Mesendoderm (in vitro differentiated cells): Measurements from ENCODE around the gene TPO.
"Not testable (repeated sequence)": the region's sequence is repeated elsewhere in the genome, so short reads cannot be mapped to it uniquely, and the experiment has no call there.

ENCODE experiments used
- DNase-seq: peaks from one replicate; pipeline ENCODE4 v3.0.0; 2013
- H2AK5ac ChIP-seq: 2 replicates; pipeline ENCODE4 v1.6.1; 2013; ENCODE audit warnings: low read length, inconsistent platforms
- H2BK120ac ChIP-seq: 2 replicates; pipeline ENCODE4 v1.6.1; 2013; ENCODE audit warnings: low read depth, mild to moderate bottlenecking, low read length, moderate library complexity, mixed read lengths
- H2BK15ac ChIP-seq: replicated peaks from 2 replicates; pipeline ENCODE4 v1.6.1; 2013; ENCODE audit warnings: low read depth, mild to moderate bottlenecking, moderate library complexity
- H2BK5ac ChIP-seq: 2 replicates; pipeline ENCODE4 v1.6.1; 2013; ENCODE audit warnings: low read length, inconsistent platforms
- H3K18ac ChIP-seq: 2 replicates; pipeline ENCODE4 v1.6.1; 2013; ENCODE audit warnings: mild to moderate bottlenecking, low read length, mixed read lengths
- H3K23ac ChIP-seq: one replicate; pipeline ENCODE4 v1.6.1; 2013; ENCODE audit warnings: low read length
- H3K27ac ChIP-seq: 2 replicates; pipeline ENCODE4 v1.5.1; 2013; ENCODE audit warnings: low read depth, mild to moderate bottlenecking, inconsistent platforms, low read length, moderate library complexity
- H3K27me3 ChIP-seq: 2 replicates; pipeline ENCODE4 v1.6.1; 2013; ENCODE audit warnings: low read length, control low read depth, mild to moderate bottlenecking, inconsistent platforms; ENCODE audit not compliant: insufficient read depth, poor library complexity
- H3K36me3 ChIP-seq: 2 replicates; pipeline ENCODE4 v1.6.1; 2013; ENCODE audit warnings: low read length, inconsistent platforms; ENCODE audit not compliant: control insufficient read depth, insufficient read depth
- H3K4ac ChIP-seq: one replicate; pipeline ENCODE4 v1.6.1; 2013; ENCODE audit warnings: low read depth, mild to moderate bottlenecking, low read length, moderate library complexity
- H3K4me1 ChIP-seq: 2 replicates; pipeline ENCODE4 v1.6.1; 2013; ENCODE audit warnings: low read depth, low read length, inconsistent platforms; ENCODE audit not compliant: control insufficient read depth
- H3K4me2 ChIP-seq: 2 replicates; pipeline ENCODE4 v1.6.1; 2013; ENCODE audit warnings: low read length
- H3K4me3 ChIP-seq: 2 replicates; pipeline ENCODE4 v1.5.1; 2013; ENCODE audit warnings: mild to moderate bottlenecking, low read length
- H3K56ac ChIP-seq: one replicate; pipeline ENCODE4 v1.6.1; 2013; ENCODE audit warnings: low read length
- H3K79me1 ChIP-seq: 2 replicates; pipeline ENCODE4 v1.6.1; 2013; ENCODE audit warnings: low read length, inconsistent platforms
- H3K79me2 ChIP-seq: 2 replicates; pipeline ENCODE4 v1.6.1; 2013; ENCODE audit warnings: mild to moderate bottlenecking, low read length; ENCODE audit not compliant: control insufficient read depth, insufficient read depth
- H3K9ac ChIP-seq: 2 replicates; pipeline ENCODE4 v1.6.1; 2013; ENCODE audit warnings: low read length, inconsistent platforms
- H4K5ac ChIP-seq: one replicate; pipeline ENCODE4 v1.6.1; 2013; ENCODE audit warnings: low read length
- H4K8ac ChIP-seq: one replicate; pipeline ENCODE4 v1.6.1; 2013; ENCODE audit warnings: low read depth, mild to moderate bottlenecking, control low read depth, low read length, moderate library complexity
- WGBS: extraction: QIAGEN DNeasy Blood & Tissue Kit; methylation state at CpG from one replicate; pipeline ENCODE4 v1.1.7; 2013; ENCODE audit warnings: low lambda C conversion rate, missing lambda C conversion rate; ENCODE audit not compliant: insufficient coverage; ENCODE audit errors: extremely low coverage; 5-methylcytosine and 5-hydroxymethylcytosine counted together

The TPO gene

DNA sequence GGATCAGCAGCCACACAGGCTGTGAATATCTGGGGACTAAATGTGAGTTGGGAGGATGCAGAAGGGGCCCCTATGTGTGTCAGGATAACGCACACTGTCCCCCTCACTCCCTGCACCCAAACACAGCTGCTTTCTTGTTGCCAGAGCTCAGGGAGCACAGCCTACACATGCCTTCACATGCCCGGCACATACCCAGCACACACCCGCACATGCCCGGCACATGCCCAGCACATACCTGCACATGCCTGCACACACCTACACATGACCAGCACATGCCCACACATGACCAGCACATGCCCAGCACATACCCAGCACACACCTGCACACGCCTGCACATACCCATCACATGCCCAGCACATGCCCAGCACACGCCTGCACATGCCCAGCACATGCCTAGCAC is 75.6 kb downstream of the TPO start:
- no peak for DNase-seq

GRCh38 chr2:1489486-1489885 is 76.2 kb downstream of the TPO start:
- Histone ChIP-seq H3K4me1 (no peaks in the 10 kb centered on the region), H2BK120ac (no peak overlapping the region), H3K27ac (no peak overlapping the region), H4K8ac (no peak overlapping the region), H3K4me3 (no peak overlapping the region), H4K5ac (no peak overlapping the region), H3K9ac (no peak overlapping the region), H3K4me2 (no peak overlapping the region), H2AK5ac (no peak overlapping the region), H2BK15ac (no peak overlapping the region), H3K79me2 (no peaks in the 10 kb centered on the region), H3K56ac (no peak overlapping the region), H3K18ac (no peak overlapping the region), H3K79me1 (no peaks in the 10 kb centered on the region), H3K36me3 (no peaks in the 10 kb centered on the region), H3K23ac (no peak overlapping the region), H3K4ac (no peak overlapping the region), H2BK5ac (no peak overlapping the region), H3K27me3 (no peaks in the 10 kb centered on the region)
- WGBS: no CpG with 5 or more reads among the region's 9 CpGs
- DNase-seq: no peak

More for the DNA sequence above, 75.6 kb downstream of the TPO start:
- no peak overlapping the region for H3K27ac ChIP-seq
- no CpG with 5 or more reads among the region's 6 CpGs for WGBS
- H2BK5ac ChIP-seq: no peak overlapping the region
- H3K18ac ChIP-seq: no peak overlapping the region
- no peak overlapping the region for H2BK120ac ChIP-seq
- H3K9ac ChIP-seq: no peak overlapping the region
- no peak overlapping the region for H2BK15ac ChIP-seq
- no peak overlapping the region for H3K4me2 ChIP-seq
- no peak overlapping the region for H3K56ac ChIP-seq
- no peak overlapping the region for H4K5ac ChIP-seq
- H3K4me1 ChIP-seq: no peaks in the 10 kb centered on the region
- H3K4ac ChIP-seq: no peak overlapping the region
- H3K36me3 ChIP-seq: no peaks in the 10 kb centered on the region
- H4K8ac ChIP-seq: no peak overlapping the region
- no peaks in the 10 kb centered on the region for H3K27me3 ChIP-seq
- no peak overlapping the region for H2AK5ac ChIP-seq
- H3K79me1 ChIP-seq: no peaks in the 10 kb centered on the region
- H3K23ac ChIP-seq: no peak overlapping the region
- no peaks in the 10 kb centered on the region for H3K79me2 ChIP-seq
- H3K4me3 ChIP-seq: no peak overlapping the region

GRCh38 chr2:1490381-1490780 is 77.1 kb downstream of the TPO start:
- not testable (repeated sequence) for H3K79me2 ChIP-seq, H3K56ac ChIP-seq, H3K4me2 ChIP-seq, H2AK5ac ChIP-seq, H3K4me1 ChIP-seq, H2BK5ac ChIP-seq, H3K79me1 ChIP-seq, H3K18ac ChIP-seq, H4K8ac ChIP-seq, H4K5ac ChIP-seq, H2BK15ac ChIP-seq, H3K36me3 ChIP-seq, H3K9ac ChIP-seq, H3K4ac ChIP-seq, H3K27me3 ChIP-seq, DNase-seq, H3K4me3 ChIP-seq, H3K27ac ChIP-seq, H2BK120ac ChIP-seq, H3K23ac ChIP-seq
- WGBS: no CpG with 5 or more reads among the region's 16 CpGs

- no peak overlapping the region for H3K9ac ChIP-seq
- H3K18ac ChIP-seq: no peak overlapping the region
- no peak overlapping the region for H2BK120ac ChIP-seq
- no peak overlapping the region for H2BK5ac ChIP-seq
- H3K4ac ChIP-seq: no peak overlapping the region
- no peaks in the 10 kb centered on the region for H3K79me2 ChIP-seq
- no peak overlapping the region for H2BK15ac ChIP-seq
- WGBS: no CpG with 5 or more reads among the region's 8 CpGs
- H4K8ac ChIP-seq: no peak overlapping the region
- H3K4me3 ChIP-seq: no peak overlapping the region
- no peak overlapping the region for H3K56ac ChIP-seq
- no peaks in the 10 kb centered on the region for H3K27me3 ChIP-seq
- H3K27ac ChIP-seq: no peak overlapping the region
- H2AK5ac ChIP-seq: no peak overlapping the region
- H3K4me2 ChIP-seq: no peak overlapping the region
- H3K36me3 ChIP-seq: no peaks in the 10 kb centered on the region
- H3K79me1 ChIP-seq: no peaks in the 10 kb centered on the region
- no peak overlapping the region for H3K23ac ChIP-seq
- DNase-seq: no peak
- H3K4me1 ChIP-seq: no peaks in the 10 kb centered on the region
- no peak overlapping the region for H4K5ac ChIP-seq
Observed at GRCh38 chr2:1491751-1492150, 78.5 kb downstream of the TPO start.

DNA sequence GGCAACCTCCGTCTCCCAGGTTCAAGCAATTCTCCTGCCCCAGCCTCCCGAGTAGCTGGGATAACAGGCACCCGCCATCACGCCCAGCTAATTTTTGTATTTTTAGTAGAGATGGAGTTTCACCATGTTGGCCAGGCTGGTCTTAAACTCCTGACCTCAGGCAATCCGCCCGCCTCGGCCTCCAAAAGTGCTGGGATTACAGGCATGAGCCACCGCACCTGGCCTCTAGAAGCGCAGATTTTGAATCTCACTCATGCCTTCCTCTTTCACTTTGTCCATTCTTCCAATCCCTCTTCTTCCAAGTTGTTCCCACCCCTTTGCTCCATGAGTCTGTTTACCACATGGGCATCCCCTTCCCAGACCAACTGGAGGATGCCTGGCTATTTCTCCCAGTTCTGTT is 79.0 kb downstream of the TPO start:
- H3K4me3 ChIP-seq, H3K27ac ChIP-seq, H3K18ac ChIP-seq, H3K4me2 ChIP-seq, H4K5ac ChIP-seq, H2AK5ac ChIP-seq, H3K56ac ChIP-seq, H3K23ac ChIP-seq, H3K36me3 ChIP-seq, H3K4me1 ChIP-seq, H3K9ac ChIP-seq, H3K4ac ChIP-seq, H3K27me3 ChIP-seq, H2BK15ac ChIP-seq, DNase-seq, H2BK5ac ChIP-seq, H3K79me1 ChIP-seq, H3K79me2 ChIP-seq, H4K8ac ChIP-seq, H2BK120ac ChIP-seq: not testable (repeated sequence)
- WGBS: no CpG with 5 or more reads among the region's 9 CpGs

DNA sequence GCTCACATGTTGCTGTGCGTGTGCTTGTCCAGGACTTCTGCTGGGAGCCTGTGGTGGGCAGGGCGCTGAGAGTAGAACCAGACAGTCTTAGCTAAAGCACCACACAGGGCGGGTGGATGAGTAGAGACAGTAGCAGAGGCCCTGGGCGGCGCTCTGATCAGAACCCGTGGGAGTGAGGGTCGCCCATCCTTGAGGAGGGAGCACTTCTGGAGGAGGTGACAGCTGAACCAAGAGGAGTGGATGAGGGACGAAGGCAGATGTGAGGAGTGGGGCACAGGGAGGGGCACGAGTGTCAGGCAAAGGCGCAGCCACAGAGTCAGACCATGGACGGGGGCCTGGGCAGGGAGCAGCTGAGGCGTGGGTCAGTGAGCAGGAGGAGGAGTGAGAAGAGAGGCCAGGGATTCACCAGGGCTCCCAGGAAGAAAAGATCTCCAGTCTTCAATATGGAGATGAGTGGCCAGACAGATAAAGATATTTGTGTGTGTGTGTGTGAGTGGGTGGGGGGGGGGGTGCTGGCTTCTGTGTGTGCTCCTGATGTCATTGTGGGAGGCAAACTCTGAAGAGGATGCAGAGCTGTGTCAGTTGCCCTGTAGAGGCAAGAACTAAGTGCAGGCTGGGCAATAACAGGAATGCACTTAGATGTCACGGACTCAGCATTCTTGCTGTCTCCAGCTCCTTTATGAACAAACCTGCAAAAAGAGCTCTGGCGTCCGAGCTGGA is 79.6 kb downstream of the TPO start:
- Histone ChIP-seq H2BK5ac (no peak overlapping the region), H3K27me3 (no peaks in the 10 kb centered on the region), H3K4me2 (no peak overlapping the region), H3K79me1 (no peaks in the 10 kb centered on the region), H3K18ac (no peak overlapping the region), H4K5ac (no peak overlapping the region), H2AK5ac (no peak overlapping the region), H2BK120ac (no peak overlapping the region), H3K4me1 (no peaks in the 10 kb centered on the region), H2BK15ac (no peak overlapping the region), H3K4ac (no peak overlapping the region), H3K23ac (no peak overlapping the region), H3K27ac (no peak overlapping the region), H3K9ac (no peak overlapping the region), H4K8ac (no peak overlapping the region), H3K36me3 (no peaks in the 10 kb centered on the region), H3K4me3 (no peak overlapping the region), H3K79me2 (no peaks in the 10 kb centered on the region), H3K56ac (no peak overlapping the region)
- WGBS: no CpG with 5 or more reads among the region's 15 CpGs
- DNase-seq: no peak
